IPS-11a (cell line): ENCODE results near the gene LONRF2.
"Not testable (repeated sequence)": the region's sequence is repeated elsewhere in the genome, so short reads cannot be mapped to it uniquely, and the experiment has no call there.

Experiments
- H3K4me3 ChIP-seq: one replicate; pipeline ENCODE4 v1.5.1; 2013; ENCODE audit warnings: low read depth, low read length, control low read depth

The LONRF2 gene

DNA sequence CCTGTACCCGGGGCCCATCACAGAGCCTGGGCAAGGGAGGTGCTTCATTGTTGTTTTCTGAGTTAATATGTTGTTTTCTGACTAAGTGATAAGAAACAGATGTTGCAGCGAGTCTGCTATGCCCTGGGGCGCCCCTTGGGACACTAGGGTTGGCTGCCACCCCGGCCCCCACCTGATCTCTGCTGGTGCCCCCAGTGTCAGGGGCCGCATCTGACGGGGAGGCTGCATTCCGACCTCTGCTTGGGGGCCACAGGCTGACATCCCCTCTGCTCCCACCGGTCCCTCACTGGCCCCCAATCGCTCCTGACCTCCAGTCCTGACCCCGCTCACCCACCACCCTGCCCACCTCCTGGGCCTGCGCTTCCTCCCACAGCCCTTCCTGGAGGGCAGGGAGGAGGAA, 65.9 kb downstream of the LONRF2 start:
- no peak overlapping the region for H3K4me3 ChIP-seq

DNA sequence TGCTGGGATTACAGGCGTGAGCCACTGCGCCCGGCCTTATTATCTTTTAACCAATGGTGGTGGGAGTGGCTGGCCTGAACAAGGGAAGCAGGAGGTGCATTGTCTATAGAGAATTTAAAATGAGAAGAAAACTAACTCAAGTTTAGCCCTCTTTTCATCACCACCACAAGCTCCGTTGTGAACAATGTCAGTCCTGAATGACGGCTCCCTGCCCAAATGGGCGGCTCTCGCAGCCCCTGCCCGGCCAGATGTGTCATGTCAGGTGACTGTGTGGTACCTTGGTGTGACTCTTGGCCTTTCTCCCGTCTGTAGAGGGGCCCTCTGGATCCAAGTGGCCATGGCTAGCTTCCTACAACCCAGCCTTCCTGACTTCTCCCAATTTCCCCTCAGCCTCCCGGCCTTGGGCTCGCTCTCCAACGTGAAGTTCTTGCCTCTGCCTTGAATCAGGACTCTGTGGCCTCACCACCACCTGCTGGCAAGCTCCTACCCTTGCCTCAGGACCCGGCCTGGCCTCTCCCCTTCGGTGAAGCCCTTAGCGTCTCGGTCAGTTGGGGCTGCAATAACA, 67.6 kb downstream of the LONRF2 start:
- H3K4me3 ChIP-seq: no peak overlapping the region

DNA sequence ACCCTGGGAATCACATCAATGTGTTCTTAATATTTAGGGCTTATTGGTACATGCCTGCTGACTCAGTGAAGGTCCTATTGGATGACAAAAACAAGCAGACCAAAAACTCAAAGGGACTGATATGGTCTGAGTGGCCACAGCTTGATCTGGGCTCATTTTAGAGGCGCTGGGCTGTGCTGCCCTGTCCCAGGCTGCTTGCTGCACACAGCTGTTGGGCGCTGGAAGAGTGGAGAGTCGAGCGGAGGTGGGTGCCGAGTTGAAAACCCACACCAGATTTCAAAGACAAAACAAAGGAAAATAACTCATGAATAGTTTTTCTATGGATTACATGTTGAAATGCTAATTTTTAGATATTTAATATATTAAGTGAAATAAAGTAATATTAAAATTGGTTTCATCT, 68.5 kb downstream of the LONRF2 start:
- H3K4me3 ChIP-seq: no peak overlapping the region

DNA sequence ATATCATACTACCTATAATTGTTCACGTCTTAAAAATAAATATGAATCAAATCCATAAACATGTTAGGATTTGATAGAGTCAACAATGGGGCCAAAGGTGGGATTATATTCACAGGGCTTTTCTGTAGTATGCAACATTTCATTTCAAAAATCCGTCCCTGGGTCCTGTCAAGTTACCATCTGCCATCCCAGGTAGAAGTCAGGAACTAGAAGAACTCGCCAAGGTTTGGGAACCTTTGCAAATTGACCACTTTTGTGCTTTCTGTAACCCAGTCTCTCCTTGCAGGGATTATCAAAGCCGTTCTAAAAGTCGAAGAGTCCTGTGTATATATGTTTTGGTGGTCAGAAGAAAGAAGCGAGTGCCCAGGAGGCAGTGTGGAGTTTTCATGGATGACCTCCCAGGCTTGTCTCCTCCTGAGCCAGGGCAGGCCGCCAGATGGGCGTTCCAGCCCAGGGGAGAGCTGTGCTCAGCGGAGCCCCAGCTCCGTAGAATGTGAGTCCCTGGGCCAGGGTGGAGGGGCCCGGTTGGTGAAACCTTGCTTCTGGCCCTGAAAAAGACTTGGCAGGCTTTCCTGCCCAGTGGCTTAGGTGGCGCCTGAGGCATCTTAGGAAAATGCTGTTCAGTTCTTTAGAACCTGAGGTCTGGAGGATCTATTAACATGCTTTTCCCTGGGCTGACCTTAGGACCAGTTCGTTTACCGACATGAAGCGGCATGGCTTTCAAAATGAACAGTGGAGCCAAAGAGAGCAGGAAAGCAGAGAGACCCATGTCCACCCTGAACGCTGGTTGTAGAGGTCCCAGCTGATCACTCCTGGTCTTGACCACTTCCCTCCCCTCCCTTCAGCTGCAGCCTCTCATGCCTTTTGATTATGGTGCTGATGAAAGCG, 69.2 kb downstream of the LONRF2 start:
- H3K4me3 ChIP-seq: no peak overlapping the region

DNA sequence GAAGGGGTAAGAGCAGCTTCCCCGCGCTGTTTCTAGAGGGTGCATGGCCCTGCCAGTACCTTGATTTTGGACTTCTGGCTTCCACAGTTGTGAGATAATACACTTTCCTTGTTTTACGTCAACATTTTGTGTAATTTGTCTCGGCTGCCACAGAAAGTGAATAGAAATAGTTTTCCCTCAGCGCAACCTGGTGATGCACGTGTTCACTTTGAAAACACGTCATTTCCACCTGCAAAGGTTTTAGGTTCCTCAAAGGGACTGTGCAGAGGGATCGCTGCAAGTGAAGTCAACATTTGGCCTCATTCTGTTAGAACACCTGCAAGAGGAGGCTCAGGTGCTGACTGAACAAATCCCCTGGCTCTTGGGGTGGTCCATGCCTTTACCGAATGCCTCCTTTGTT, 71.7 kb downstream of the LONRF2 start:
- H3K4me3 ChIP-seq: no peak overlapping the region

DNA sequence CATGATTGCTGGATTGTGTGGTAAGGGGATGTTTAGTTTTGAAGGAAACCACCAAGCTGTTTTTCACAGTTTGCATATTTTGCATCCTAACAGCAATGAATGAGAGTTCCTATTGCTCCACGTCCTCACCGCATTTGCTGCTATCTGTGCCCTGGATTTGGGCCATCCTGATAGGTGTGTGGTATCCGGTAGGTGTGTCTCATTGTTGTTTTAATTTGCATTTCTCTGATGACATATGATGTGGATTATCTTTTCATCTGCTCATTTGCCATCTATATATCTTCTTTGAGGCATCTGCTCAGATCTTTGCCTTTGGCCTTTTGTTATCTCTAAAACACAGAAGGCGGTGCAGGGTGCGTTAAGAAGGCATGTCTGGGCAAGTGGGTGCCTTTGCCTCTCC, 73.3 kb downstream of the LONRF2 start:
- H3K4me3 ChIP-seq: no peak overlapping the region

DNA sequence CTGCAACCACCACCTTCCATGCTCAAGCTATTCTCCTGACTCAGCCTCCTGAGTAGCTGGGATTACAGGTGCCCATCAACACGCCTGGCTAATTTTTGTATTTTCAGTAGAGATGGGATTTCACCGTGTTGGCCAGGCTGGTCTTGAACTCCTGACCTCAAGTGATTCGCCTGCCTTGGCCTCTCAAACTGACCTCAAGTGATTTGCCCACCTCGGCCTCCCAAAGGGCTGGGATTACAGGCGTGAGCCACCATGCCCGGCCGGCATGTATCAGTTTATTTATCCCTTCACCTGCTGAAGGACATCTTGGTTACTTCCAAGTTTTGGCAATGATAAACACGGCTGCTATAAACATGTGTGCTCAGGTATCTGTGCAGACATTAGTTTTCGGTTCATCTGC, 73.7 kb downstream of the LONRF2 start:
- H3K4me3 ChIP-seq: not testable (repeated sequence)

DNA sequence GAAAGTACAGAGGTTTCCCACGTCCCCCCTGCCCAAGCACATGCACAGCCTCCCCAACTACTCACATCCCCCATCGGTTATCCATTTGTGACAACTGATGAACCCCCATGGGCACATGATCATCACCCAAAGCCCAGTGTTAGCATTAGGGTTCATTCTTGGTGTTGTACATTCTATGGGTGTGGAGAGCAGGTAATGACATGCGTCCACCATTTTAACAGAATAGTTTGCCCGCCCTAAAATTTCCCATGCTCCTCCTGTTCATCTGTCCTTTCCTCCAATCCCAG, 74.3 kb downstream of the LONRF2 start:
- H3K4me3 ChIP-seq: no peak overlapping the region

DNA sequence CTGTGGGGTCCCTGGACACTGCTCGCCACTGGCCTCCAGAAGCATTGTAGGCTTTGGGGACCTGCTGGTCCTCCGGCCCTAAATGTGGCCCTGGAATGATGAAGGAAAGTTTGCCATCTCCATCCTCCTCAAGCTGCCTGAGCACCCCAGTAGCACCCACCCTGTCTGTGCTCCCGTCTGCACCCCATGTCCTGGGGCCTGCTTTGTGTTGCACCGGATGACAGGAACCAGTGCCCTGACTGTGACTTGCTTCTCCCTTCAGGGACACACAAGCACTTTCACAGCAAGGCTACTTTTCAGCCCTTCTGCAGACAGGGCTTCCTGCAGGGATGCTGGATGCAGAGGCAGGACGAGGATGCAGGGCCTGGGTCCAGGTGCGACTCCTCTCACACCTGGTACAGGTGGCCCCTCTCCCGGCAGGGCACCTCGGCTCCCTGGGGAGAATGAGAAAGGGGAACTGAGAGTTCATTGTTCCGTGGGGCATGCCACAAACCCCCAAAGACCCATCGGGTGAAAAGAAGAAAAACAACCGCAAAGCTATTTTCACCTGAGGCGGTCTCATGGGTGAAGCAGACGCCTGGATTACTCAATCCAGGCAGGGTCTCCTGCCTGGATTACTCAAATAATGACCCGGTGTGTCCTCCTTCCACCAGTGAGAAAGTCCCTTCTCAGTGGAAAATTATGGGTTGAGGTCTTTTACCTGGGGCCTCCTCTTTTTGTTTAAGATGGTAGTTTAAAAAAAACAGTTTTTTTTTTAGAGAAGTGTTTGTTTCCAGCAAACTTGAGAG, 74.9 kb downstream of the LONRF2 start:
- H3K4me3 ChIP-seq: no peak overlapping the region

DNA sequence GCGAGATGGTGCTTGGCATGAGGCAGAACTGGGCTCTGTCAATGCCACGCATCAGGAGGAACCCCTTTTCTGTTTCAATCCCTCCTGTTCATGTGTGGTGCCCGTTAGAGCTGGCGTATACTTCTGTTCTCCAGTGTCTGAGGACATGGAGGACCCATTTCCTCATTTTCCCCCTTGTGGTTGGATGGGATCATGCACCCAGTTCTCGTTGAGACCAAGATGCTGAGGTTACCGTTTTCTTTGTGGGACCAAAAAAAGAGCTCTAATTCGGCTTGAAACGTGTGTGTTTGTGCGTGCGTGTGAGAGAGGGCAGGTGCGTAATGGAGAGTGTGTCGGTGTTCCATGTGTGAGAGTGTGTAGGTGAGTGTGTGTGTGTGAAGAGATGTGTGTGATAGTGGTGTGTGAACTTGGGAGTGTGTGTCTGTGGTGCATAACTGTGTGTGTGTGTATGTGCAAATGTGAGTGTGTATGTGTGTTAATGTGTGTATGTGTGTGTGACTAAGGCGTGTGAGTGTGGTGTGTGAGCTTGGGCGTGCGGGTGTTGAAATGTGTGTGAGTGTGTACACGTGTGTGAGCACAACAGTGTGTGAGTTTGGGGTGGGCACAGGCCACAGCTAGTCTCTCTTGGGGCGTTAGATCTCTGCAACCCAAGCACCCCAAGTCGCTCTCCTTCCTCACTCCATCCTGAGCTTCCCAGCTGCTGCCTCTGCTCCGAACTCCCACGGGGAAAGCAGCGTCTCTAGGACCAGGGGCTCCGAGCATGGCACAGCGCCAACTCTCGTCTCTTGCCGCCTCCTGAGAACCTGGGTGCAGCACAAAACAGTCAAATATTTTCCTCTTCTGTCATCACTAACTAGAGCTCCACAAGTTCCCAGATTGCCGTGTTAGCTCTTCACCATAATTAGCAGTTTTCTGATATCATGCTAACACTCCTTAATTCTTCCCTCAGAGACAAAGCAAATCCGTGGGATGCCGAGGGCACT, 75.8 kb downstream of the LONRF2 start:
- no peak overlapping the region for H3K4me3 ChIP-seq

DNA sequence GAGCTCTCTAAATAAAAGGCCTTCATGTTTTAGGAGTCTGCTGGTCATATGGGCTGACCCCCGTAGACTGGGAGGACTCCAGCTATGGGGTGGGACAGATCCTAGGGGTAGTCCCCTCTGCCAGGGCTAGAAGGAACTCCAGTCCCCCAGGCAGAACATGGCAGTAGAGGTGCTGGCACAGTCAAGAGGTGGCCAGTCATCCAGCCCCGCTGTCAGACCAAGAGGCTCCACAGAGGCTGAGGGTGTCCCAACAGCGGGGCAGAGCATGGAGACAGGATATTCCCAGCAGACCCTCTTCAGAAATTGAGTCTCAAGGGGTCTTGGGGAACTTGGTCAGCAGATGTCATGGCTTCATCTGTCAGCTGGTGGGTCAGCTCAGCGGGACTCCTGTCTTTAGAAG, 76.6 kb downstream of the LONRF2 start:
- H3K4me3 ChIP-seq: no peak overlapping the region

DNA sequence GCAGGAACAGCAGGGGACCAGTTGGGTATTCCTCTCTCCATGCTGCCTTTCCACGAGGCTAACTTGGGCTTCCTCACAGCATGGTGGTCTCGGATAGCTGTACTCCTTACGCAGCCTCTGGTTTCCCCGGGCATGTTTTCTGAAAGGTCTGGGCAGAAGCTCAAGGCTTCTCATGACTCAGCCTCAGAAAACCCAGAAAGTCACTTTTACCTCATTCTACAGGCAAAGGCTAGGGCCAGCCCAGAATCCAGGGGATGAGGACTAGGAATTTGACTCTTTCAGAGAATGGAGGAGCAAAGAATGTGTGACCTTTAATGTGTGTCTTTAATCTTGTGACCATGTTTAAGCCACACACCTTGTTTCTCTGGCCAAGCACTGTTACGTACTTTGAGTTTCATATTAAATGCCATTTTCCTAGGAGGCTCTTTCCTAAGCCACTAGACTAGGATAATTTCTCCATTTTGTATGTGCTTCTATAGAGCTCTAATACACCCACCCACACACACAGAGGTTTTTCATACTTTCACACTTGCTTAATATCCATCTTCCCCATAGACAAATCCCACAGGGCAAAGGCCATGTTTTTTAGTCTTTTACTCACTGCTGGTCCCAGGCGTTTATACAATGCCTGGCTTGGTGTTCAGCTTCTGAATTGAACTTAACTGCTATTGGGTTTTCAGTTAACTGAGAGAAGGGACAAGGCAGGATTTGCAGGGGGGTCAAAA, 77.3 kb downstream of the LONRF2 start:
- H3K4me3 ChIP-seq: no peak overlapping the region

DNA sequence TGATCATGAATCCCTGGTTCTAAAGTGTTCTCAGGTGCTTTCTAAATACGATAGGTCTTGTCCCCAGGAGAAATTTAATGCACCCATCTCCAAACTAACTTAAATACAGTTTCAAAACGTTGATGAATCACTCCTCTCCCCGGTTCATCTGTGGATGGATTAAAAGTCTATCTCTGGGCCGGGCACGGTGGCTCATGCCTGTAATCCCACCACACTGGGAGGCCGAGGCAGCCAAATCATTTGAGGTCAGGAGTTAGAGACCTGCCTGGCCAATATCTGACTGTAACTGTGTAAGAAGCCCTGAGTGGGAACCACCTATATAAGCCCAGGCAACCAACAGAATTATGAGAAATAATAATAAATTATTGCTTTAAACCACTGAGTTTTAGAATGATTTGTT, 78.7 kb downstream of the LONRF2 start:
- no peak overlapping the region for H3K4me3 ChIP-seq

DNA sequence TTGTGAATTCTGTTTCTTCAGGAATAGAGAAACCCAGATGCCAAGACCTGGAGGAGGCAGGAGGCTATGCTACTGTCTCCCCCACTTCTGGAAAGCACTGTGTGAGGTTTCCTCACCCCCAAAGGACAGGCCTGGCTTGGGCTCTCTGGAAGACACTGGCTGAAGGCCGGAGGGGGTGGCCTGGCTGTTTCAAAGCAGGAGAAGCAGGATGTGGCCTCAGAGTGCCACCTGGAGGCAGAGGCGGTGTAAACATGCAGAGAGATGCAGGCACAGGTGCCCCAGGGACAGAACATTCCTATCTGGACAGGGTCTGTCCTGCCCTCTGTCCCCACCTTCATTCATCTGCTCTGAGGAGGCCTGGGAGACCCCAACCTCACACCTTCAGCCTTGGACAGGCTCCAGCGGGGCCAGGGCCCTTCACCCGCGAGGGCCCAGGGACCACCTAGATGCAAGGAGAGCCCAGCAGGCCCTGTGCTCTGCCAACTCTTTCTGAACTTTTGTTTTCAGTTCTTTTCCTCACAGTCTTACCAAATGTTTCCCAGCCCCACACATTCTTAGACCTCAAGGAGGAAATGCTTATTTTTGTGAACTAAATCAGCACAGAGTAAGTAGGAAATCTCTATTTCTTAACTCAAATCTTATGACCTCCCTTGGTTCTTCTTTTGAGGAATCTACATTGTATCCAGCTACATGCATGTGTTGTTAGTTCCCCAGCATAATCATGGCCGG, 79.2 kb downstream of the LONRF2 start:
- H3K4me3 ChIP-seq: no peak overlapping the region

DNA sequence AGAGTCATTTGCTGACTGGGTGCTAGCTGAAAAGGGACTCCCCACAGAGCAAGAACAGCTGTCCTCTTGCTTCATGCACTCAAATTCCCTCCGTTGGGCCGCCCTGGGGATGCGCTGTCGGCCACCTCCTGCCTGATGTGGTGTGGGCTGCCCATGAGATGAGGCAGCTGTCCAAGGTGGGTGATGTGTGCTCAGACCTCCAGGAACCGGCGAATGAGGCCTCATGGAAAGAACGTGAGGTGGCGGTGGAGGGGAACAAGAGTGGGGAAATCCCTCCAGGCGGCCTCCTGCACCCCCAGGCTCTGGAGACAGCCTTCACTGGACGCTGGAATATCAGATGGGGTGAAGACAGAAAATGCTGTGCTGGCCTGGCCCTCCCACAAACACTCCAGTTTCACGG, 79.8 kb downstream of the LONRF2 start:
- H3K4me3 ChIP-seq: no peak overlapping the region

DNA sequence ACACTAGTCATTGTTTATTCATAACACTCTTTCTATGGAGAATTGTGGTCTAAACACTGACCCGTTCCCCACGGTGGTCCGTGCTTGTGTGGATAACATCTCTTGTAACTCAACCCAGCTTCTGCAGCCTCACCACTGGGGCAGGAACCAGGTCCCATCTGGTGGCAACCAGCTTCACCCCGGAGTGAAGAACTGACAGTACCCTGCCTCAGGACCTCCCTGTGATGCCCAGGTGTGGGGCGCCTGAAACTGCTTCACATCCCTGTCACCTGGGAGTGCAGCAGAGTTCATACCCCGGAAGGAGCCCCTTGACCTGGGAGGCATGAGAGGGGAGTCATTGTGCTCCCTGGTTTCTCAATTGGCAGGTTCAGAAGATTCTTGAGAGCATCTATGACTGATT, 81.1 kb downstream of the LONRF2 start:
- H3K4me3 ChIP-seq: no peak overlapping the region

DNA sequence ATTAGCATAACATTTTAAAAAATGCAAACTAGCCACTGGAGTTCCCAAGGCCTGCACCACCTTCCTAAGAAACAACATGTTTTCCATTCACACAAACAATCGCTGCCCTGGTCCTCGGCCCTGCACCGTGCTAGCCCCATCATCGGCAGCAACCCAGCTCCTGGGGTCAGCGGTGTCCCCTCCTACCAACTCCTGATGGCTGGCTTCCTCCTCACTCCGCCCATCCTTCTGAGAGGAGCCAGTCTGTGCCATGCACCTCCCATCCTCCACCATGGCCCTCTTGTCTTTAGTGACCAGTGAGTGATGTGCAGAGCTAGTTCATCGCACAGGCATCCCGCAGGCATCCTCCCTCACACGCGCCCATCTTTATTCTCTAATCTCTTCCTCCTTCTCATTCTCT, 81.9 kb downstream of the LONRF2 start:
- no peak overlapping the region for H3K4me3 ChIP-seq

DNA sequence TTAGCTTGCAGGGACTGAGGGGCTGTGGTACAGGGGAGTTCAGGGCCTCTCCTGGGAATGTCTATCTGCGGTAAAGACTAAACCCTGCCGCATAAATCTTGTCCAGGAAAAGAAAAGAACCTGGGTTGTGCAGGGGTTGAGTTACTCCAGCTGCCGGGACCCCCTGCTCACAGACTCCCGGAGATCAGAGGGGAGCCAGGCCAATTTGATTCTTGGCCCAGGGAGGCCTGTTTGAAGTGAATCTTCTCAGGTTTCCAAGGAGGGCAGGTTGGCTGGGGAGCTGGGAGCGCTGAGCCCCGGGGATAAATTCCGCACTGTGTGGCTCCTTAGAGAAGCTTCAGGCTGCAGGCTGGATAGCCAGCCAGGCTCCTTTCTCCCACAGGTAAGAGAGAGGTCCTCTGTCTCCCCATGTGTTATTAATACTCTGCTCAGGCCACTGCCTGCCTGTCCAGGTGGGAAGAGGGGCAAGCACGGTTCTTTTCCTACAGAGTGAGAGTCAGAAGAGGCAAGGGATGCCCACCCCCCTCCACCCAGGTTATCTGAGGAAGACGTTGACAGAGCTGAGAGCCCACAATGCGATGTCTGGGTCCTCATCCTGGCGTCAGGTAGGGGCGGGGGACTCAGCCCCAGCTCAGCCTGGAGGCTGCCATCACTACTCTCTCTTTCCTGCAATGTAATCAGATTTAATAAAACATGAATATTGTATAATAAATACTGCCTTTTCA, 82.7 kb downstream of the LONRF2 start:
- H3K4me3 ChIP-seq: no peak overlapping the region

DNA sequence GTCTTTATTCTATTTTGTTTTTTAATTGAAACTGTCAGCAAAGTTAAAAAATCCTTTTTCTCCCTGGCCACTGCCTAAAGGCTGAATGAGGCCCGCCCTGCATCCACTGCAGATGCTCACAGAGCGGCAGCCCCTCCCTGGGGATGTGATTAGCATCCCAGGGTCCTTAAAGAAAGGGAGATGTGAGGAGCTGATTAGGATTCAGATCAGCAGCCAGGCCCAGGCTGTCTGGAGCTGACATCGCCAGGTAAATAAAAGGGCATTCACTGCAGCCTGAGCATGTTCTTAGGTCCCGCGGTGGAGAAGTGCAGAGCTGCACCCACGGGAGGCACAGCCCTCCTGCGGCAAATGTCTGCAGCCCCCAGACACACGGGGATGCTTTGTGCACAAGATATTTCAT, 83.8 kb downstream of the LONRF2 start:
- H3K4me3 ChIP-seq: no peak overlapping the region
